Limb (tissue), 2 donors: ENCODE results near the gene NKPD1.
A peak's percentile ranks its signal among the peaks of the same experiment; 100 is the strongest.

ENCODE experiments used
- DNase-seq, 2 donors: peaks; one replicate each; pipeline ENCODE4 v3.0.0-alpha.2; 2016; ENCODE audit errors: extremely low spot score in 2 of 2

NKPD1 gene

DNA sequence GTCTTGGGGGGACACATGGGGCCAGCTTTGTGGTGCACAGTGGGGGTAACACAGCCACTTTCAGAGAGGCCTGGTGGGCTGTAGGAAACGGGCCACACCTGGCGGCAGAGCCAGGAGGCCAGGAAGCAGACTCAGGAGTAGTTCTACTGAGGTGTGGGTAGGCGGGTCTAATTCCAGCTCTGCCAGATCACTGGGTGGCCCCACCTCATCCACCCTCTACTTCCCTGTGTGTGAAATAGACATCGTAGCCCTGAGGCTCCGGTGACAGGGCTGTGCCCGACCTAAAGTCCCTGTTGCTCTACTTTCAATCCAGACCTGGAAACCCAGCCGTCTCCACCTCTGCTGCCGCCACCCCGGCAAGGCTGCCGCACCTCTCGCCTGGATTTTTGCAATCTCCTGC, 4.0 kb downstream of the NKPD1 start:
- no peak for DNase-seq

- DNase-seq: no peak
Measured at GRCh38 chr19:45156011-45156630, 4.7 kb downstream of the NKPD1 start.

GRCh38 chr19:45154064-45154827, 6.5 kb downstream of the NKPD1 start:
- no peak for DNase-seq

GRCh38 chr19:45153339-45154063, 7.3 kb downstream of the NKPD1 start:
- DNase-seq: peak; percentile 36 to 79

- peak; percentile 7 to 70 for DNase-seq
Measured at GRCh38 chr19:45152504-45153338, 8.1 kb downstream of the NKPD1 start.

DNA sequence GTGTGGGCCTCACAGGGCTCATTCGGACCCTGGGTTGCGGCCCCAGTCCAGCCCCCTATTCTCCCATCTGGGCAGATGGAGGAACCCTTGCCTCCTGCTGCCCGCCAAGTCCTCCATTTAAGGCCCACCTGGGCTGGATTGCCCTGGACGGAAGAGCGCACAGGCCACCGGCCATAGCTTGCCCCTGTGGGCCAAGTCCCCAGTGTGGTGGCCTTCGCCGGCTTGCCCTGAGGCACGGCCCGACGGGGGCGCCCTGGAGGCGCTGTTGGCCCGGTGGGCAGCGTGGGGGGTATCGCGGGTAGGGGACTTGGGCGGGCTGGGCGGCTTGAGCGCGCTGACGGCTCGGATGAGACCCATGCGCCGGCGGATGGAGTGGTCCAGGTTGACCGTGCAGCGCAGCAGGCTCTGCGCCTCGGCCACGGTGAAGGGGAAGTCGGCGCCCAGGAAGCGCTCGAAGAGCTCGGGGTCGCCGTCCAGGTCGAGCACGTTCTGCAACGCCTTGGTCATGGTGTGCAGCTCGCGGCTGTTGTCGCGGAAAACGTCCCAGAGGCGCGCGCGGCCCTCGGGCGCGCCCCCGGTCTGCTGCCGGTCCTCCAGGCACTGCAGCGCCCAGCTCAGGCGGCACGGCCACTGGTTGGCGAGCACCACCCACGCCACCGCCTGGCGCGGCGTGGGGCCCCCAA, 8.8 kb downstream of the NKPD1 start:
- DNase-seq: no peak

- no peak for DNase-seq
Measured at GRCh38 chr19:45151320-45151719, 9.5 kb downstream of the NKPD1 start.

DNA sequence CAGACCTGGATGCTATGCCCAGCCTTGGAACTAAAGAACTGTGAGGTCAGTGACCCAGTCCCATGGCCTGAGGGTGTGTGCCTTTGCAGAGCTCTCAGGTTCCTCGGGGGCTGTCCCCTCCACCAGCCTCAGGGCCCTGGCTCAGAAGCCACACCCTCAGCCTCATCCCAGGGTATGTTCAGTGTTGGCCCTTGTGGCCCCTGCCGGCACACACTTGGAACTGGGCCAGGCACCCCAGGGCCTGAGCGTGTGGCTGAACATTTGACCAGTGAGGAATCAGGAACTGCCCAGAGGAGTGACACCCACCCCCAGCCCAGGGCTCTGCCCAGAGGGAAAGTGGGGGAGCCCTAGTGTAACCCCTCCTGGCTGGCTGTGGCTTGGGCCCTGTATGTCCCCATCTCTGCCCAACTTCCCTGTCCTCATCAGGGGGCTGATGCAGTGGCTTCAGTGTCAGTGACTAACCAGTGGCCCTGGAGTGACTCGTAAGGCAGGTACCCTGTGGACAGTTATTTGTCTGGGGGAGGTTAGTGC, 10.0 kb downstream of the NKPD1 start:
- DNase-seq: no peak

GRCh38 chr19:45150180-45150579, 10.6 kb downstream of the NKPD1 start:
- DNase-seq: no peak

DNA sequence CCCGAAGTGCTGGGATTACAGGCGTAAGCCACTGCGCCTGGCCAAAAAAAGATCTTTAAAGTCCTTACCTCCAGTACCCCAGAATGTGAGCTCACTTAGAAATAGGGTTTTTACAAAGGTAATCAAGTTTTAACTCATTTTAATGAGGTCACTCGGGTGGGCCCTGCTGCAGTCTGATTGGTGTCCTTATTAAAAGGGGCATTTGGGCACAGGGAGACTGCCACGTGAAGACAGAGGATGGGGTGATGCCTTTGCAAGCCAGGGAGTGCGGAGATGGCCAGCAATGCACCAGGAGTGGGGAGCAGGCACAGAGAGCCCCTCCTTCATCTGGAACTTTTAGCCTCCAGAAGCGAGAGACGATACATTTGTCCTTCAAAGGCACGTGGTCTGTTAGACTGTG, 11.7 kb downstream of the NKPD1 start:
- DNase-seq: no peak

DNA sequence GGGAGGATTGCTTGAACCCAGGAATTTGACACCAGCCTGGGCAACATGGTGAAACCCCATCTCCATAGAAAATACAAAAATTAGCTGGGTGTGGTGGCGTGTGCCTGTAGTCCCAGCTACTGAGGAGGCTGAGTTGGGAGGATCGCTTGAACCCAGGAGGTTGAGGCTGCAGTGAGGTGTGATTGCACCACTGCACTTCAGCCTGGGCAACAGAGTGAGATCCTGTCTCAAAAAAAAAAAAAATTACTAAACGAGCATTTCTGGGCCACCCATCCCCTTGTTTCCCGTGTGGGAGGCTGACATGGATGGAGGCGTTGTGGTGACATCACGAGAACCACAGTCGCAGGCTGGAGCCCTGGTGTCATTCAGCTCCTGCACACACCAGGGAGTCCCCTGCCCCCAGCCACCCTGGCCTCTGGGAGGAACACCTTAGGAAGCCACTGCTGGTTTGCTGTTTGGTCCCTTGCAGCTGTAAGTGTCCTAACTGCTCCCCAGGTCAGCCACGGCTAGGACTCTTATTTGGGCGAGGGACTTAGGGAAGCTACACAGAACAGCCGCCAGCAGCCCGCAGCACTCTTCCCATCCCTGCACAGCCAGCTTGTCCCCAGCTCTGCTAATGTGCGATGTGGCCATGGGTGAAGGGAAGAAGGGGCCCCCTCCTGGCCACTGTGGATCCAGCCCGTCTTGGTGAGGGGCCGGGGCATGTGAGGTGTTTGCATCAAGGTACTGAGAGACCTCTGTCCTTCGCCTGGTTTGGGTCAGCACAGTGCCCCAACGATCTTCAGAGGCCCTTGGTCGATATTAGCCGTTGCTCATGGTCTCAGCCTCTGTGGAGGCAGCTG, 12.7 kb downstream of the NKPD1 start:
- DNase-seq: no peak

DNA sequence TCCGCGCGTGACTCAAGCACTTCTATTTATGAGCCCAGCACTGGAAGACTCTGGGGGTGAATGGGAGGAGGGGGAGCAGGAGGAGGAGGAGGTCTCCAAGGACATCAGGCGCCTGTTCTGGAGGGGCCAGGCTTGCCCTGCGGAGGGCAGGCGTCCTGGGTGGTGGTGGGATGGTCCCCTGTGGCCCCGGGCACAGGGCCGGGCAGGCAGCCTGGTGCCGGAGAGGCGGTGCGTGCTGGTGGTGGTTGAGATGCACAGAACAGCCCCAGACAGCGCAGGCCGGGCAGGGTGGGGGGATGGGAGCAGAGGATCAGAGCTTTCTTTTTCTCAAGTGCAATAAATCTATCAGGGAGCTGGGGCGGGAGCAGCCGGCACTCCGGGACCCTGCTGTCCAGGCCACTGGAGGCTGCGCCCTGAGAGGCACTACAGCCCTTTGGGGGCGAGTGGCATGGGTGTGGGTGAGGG, 14.0 kb downstream of the NKPD1 start:
- DNase-seq: no peak

DNA sequence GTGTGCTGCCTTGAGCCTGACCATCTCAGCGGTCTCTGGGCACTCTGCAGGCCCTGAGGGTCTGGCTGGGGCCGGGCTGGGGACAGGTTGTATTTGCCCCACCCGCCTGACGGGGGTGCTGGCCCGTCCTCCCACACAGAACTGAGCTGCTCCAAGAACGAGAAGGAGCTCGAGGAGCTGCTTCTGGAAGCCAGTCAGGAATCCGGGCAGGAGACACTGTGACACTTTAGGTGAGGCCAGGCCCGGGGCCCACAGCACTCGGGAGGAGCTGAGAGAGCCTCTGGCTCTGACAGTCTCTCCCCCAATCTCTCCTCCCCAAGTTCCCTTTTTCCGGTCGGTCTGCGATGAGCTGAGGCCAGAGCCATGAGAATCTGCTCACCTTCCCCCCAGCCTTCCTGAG, 14.5 kb downstream of the NKPD1 start:
- DNase-seq: no peak

DNA sequence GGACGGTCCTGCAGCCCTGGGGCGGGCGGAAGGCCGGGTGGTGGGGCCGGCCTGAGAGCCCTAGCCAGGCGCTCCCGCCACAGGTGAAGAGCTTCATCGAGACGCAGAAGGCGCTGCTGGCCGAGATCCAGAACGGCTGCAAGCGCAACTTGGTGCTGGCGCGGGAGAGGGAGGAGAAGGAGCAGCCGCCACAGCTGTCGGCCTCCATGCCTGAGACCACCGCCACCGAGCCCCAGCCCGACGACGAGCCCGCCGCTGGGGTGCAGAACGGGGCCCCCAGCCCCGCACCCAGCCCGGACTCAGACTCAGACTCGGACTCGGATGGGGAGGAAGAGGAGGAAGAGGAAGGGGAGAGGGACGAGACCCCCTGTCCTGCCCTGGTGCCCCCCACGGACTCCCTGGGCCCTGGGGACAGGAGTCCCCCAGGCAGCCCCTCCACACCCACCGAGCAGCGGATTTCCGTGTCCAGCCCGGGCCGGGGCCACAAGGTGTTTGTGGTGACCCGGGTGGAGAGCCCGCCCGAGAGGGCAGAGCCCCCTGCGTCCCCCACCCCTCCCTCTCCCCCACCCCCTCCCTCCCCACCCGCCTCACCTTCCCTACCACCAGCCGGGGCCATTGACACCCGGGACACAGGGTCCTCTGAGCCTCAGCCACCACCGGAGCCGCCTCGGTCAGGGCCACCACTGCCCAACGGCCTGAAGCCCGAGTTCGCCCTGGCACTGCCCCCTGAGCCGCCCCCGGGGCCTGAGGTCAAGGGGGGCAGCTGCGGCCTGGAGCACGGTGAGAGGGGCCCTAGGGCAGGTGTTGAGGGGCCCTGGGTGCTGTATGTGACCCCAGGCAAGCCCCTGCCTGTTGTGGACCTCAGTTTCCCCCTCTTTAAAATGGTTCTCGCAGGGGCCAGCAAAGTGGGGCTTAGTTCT, 15.3 kb downstream of the NKPD1 start:
- no peak for DNase-seq

DNA sequence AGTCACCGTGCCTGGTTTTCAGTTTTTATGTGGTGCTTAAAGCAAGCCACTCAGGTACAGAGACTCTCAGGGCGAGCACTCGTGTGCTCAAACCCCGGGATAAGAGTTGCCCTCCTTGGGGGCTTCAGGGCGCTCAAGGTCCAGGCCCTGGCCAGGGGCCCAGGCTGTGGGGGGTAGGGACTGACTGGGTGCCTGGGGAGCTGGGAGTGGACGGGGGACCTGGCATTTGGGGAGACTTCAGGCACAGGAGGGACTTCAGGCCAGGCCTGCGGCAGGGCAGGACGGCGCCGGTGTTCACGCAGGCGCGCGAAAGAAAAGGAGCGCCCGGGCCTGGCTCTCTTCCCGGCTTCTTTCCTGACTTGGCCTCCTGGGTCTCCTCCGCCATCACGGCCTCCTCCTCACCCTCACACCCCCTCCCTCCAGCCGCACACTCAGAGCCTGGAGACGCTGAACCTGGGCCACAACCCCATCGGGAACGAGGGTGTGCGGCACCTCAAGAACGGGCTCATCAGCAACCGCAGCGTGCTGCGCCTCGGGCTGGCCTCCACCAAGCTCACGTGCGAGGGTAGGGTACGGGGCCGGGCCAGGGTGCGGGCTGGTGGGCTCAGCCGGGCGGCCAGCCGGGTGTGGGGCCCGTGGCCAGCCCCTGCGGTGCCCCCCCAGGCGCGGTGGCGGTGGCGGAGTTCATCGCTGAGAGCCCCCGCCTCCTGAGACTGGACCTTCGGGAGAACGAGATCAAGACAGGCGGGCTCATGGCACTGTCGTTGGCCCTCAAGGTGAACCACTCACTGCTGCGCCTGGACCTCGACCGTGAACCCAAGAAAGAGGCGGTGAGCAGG, 16.1 kb downstream of the NKPD1 start:
- no peak for DNase-seq

GRCh38 chr19:45142726-45143110, 18.1 kb downstream of the NKPD1 start:
- no peak for DNase-seq

- DNase-seq: no peak
Measured at GRCh38 chr19:45142016-45142725, 18.6 kb downstream of the NKPD1 start.
